T-helper 22 cell (primary cell): ENCODE measurements around the gene SPECC1.
"Not testable (repeated sequence)": the region's sequence is repeated elsewhere in the genome, so short reads cannot be mapped to it uniquely, and the experiment has no call there.

ENCODE experiments used
- DNase-seq: peaks from one replicate; pipeline ENCODE4 v3.0.0-alpha.2; 2020; ENCODE audit warnings: low read depth

Gene SPECC1

GRCh38 chr17:20009302-20010098 lies at the start of gene SPECC1:
TSS of gene SPECC1 (plus strand) at chr17:20009359. CDS start at chr17:20096652, 87,293 bp downstream.
- peak; percentile 64 for DNase-seq

GRCh38 chr17:19962954-19963353 lies 46.2 kb upstream of the SPECC1 start:
- DNase-seq: not testable (repeated sequence)

- DNase-seq: no peak
These were observed 36.0 kb upstream of the SPECC1 start for GRCh38 chr17:19973156-19973555.

GRCh38 chr17:19975601-19976000 lies 33.6 kb upstream of the SPECC1 start:
- no peak for DNase-seq

- DNase-seq: peak; percentile 86
These were observed 31.6 kb upstream of the SPECC1 start, which contains the start of gene AKAP10 for GRCh38 chr17:19977293-19978208. TSS of gene AKAP10 (minus strand) at chr17:19977828. CDS start at chr17:19977679, 149 bp downstream.

GRCh38 chr17:19978209-19978802 lies 30.9 kb upstream of the SPECC1 start:
- no peak for DNase-seq

- DNase-seq: no peak
These were observed 30.4 kb upstream of the SPECC1 start for GRCh38 chr17:19978805-19979211.

GRCh38 chr17:19979917-19980770 lies 29.0 kb upstream of the SPECC1 start:
- no peak for DNase-seq

- DNase-seq: no peak
These were observed 22.0 kb upstream of the SPECC1 start for GRCh38 chr17:19986941-19987861.

GRCh38 chr17:19987897-19988296 lies 21.3 kb upstream of the SPECC1 start:
- no peak for DNase-seq

- no peak for DNase-seq
These were observed 17.8 kb upstream of the SPECC1 start for GRCh38 chr17:19991252-19991885.

- peak; percentile 40 for DNase-seq
These were observed 16.1 kb upstream of the SPECC1 start for GRCh38 chr17:19992803-19993713.

- DNase-seq: no peak
These were observed 13.1 kb upstream of the SPECC1 start for GRCh38 chr17:19996086-19996485.

- no peak for DNase-seq
These were observed 12.7 kb upstream of the SPECC1 start for GRCh38 chr17:19996502-19996901.

- no peak for DNase-seq
These were observed 712 bp upstream of the SPECC1 start for GRCh38 chr17:20008242-20009051.

- no peak for DNase-seq
These were observed 182 bp upstream of the SPECC1 start for GRCh38 chr17:20009052-20009301.

- DNase-seq: no peak
These were observed 1.1 kb downstream of the SPECC1 start for GRCh38 chr17:20010099-20010863.
